Sciatic nerve (tissue), 2 donors: ENCODE data around the gene RGS5. TPM values are rescaled to one million over a fixed set of nuclear protein-coding genes. Genes with fewer than 3 reads are reported as not detected.

ENCODE experiments used
- ATAC-seq: fragments of 200-7000 bp; cut with Tn5 transposase; one replicate; pipeline ENCODE4 v1.9.1; 2020; ENCODE audit warnings: mild to moderate bottlenecking, moderate library complexity
- DNase-seq: peaks from one replicate; pipeline ENCODE4 v3.0.0-alpha.2; 2020; ENCODE audit warnings: low spot score
- intact Hi-C: fragments of 100-400 bp; cut with DNase I; formaldehyde crosslinking; loops from one replicate; pipeline ENCODE4 v1.14.2; 2022
- total RNA-seq: library from RNA; stranded (reverse); fragmentation: NEBNext Ultra II Directional; extraction: Animal tissue kit (Norgen Biotek cat#: 25700); gene quantifications from one replicate; pipeline ENCODE4 v1.2.1, GENCODE V29; 2021
- donor health status: DM: no; HTN: no; CAD: no.
- donor health status: DM: no; HTN: no; CAD: no.

RGS5 gene
- total RNA-seq, 1 donor from 2014 or later = 60.2 TPM

GRCh38 chr1:163162381-163162914 lies 40.3 kb downstream of the RGS5 start:
- DNase-seq (no peak), ATAC-seq (no peak)
- intact Hi-C loops = no loop called here

GRCh38 chr1:163161841-163162240 lies 40.9 kb downstream of the RGS5 start:
- no peak for ATAC-seq
- DNase-seq = no peak
- intact Hi-C loops = no loop called here

- DNase-seq (no peak), ATAC-seq (no peak)
- intact Hi-C loops = no loop called here
Observed at GRCh38 chr1:163161337-163161736, 41.4 kb downstream of the RGS5 start.

- intact Hi-C loops = no loop called here
- DNase-seq = no peak
- no peak for ATAC-seq
Observed at GRCh38 chr1:163155606-163156005, 47.1 kb downstream of the RGS5 start.

GRCh38 chr1:163148911-163149310 lies 53.8 kb downstream of the RGS5 start:
- DNase-seq (no peak), ATAC-seq (no peak)
- intact Hi-C loops = no loop called here

GRCh38 chr1:163147019-163147418 lies 55.7 kb downstream of the RGS5 start:
- DNase-seq = no peak
- intact Hi-C loops = no loop called here
- ATAC-seq = no peak

GRCh38 chr1:163145435-163145834 lies 57.3 kb downstream of the RGS5 start:
- ATAC-seq (no peak), DNase-seq (no peak)
- intact Hi-C loops = no loop called here

GRCh38 chr1:163144418-163144817 lies 58.3 kb downstream of the RGS5 start:
- DNase-seq = no peak
- no peak for ATAC-seq
- intact Hi-C loops = no loop called here

- DNase-seq (no peak), ATAC-seq (no peak)
- intact Hi-C loops = no loop called here
Observed at GRCh38 chr1:163142152-163142551, 60.6 kb downstream of the RGS5 start.

- intact Hi-C loops = no loop called here
- no peak for DNase-seq
- no peak for ATAC-seq
Observed at GRCh38 chr1:163141556-163141955, 61.2 kb downstream of the RGS5 start.

GRCh38 chr1:163137556-163138265 lies 65.0 kb downstream of the RGS5 start:
- no peak for ATAC-seq
- intact Hi-C loops = no loop called here

GRCh38 chr1:163131981-163132380 lies 70.7 kb downstream of the RGS5 start:
- intact Hi-C loops = no loop called here
- ATAC-seq (no peak), DNase-seq (no peak)

More at GRCh38 chr1:163137556-163138265, 65.0 kb downstream of the RGS5 start:
- no peak for DNase-seq

- intact Hi-C loops = no loop called here
- peak; percentile 41 for ATAC-seq
- no peak for DNase-seq
Observed at GRCh38 chr1:163130225-163130856, 72.4 kb downstream of the RGS5 start.

- no peak for ATAC-seq
- intact Hi-C loops = no loop called here
Observed at GRCh38 chr1:163128282-163128681, 74.4 kb downstream of the RGS5 start.

GRCh38 chr1:163124812-163125211 lies 77.9 kb downstream of the RGS5 start:
- no peak for DNase-seq
- no peak for ATAC-seq
- intact Hi-C loops = no loop called here

More at GRCh38 chr1:163128282-163128681, 74.4 kb downstream of the RGS5 start:
- DNase-seq = no peak

- no peak for DNase-seq
- intact Hi-C loops = no loop called here
- ATAC-seq = no peak
Observed at GRCh38 chr1:163120372-163120771, 82.3 kb downstream of the RGS5 start.

GRCh38 chr1:163119707-163120106 lies 83.0 kb downstream of the RGS5 start:
- ATAC-seq = no peak
- DNase-seq = no peak
- intact Hi-C loops = no loop called here

- no peak for ATAC-seq
- intact Hi-C loops = no loop called here
- no peak for DNase-seq
Observed at GRCh38 chr1:163115887-163116286, 86.8 kb downstream of the RGS5 start.

- intact Hi-C loops = no loop called here
- ATAC-seq = no peak
- no peak for DNase-seq
Observed at GRCh38 chr1:163107655-163108054, 95.1 kb downstream of the RGS5 start.

GRCh38 chr1:163106364-163106987 lies 96.2 kb downstream of the RGS5 start:
- ATAC-seq (peak; percentile 75), DNase-seq (no peak)
- intact Hi-C loops = no loop called here
